CD4-positive, alpha-beta T cell treated with Interleukin-12 subunit alpha and Interleukin-12 subunit beta, for 1 hour (primary cell): Measurements from ENCODE around the gene IVNS1ABP.
A peak's percentile ranks its signal among the peaks of the same experiment; 100 is the strongest.
"Not testable (repeated sequence)": the region's sequence is repeated elsewhere in the genome, so short reads cannot be mapped to it uniquely, and the experiment has no call there.

ENCODE experiments used
- DNase-seq: peaks from one replicate; pipeline ENCODE4 v3.0.0-alpha.2; 2020

IVNS1ABP gene

GRCh38 chr1:185328255-185328654, 11.2 kb upstream of the IVNS1ABP start:
- DNase-seq: no peak

GRCh38 chr1:185325413-185325812, 8.4 kb upstream of the IVNS1ABP start:
- DNase-seq: no peak

GRCh38 chr1:185324118-185324517, 7.1 kb upstream of the IVNS1ABP start:
- DNase-seq: no peak

GRCh38 chr1:185322636-185323035, 5.6 kb upstream of the IVNS1ABP start:
- DNase-seq: no peak

- not testable (repeated sequence) for DNase-seq
These were observed 4.7 kb upstream of the IVNS1ABP start for GRCh38 chr1:185321653-185322221.

GRCh38 chr1:185321104-185321503, 4.1 kb upstream of the IVNS1ABP start:
- not testable (repeated sequence) for DNase-seq

GRCh38 chr1:185319139-185319475, 2.1 kb upstream of the IVNS1ABP start:
- no peak for DNase-seq

GRCh38 chr1:185318431-185319138, 1.5 kb upstream of the IVNS1ABP start:
- no peak for DNase-seq

- peak; percentile 85 for DNase-seq
These were observed 855 bp upstream of the IVNS1ABP start for GRCh38 chr1:185317886-185318310.

GRCh38 chr1:185316163-185317033, 645 bp downstream of the IVNS1ABP start:
- peak; percentile 90 for DNase-seq

- DNase-seq: peak; percentile 32
These were observed 1.5 kb downstream of the IVNS1ABP start for GRCh38 chr1:185315445-185316071.

- no peak for DNase-seq
These were observed 2.6 kb downstream of the IVNS1ABP start for GRCh38 chr1:185314411-185314810.

GRCh38 chr1:185312361-185313138, 4.5 kb downstream of the IVNS1ABP start:
- DNase-seq: no peak

- no peak for DNase-seq
These were observed 5.3 kb downstream of the IVNS1ABP start for GRCh38 chr1:185311589-185312225.

- DNase-seq: no peak
These were observed 7.5 kb downstream of the IVNS1ABP start for GRCh38 chr1:185309566-185309965.

GRCh38 chr1:185308126-185308525, 8.9 kb downstream of the IVNS1ABP start:
- DNase-seq: no peak

GRCh38 chr1:185305419-185305818, 11.6 kb downstream of the IVNS1ABP start:
- no peak for DNase-seq

- no peak for DNase-seq
These were observed 16.9 kb downstream of the IVNS1ABP start for GRCh38 chr1:185300152-185300551.

GRCh38 chr1:185297982-185298381, 19.1 kb downstream of the IVNS1ABP start:
- no peak for DNase-seq

- no peak for DNase-seq
These were observed 22.0 kb downstream of the IVNS1ABP start for GRCh38 chr1:185295091-185295490.

- DNase-seq: no peak
These were observed 23.0 kb downstream of the IVNS1ABP start for GRCh38 chr1:185293967-185294542.

- DNase-seq: no peak
These were observed 24.8 kb downstream of the IVNS1ABP start for GRCh38 chr1:185292237-185292636.
